Astrocyte (in vitro differentiated cells and primary cell): ENCODE data around the gene DUOXA1. TPM values are rescaled to one million over a fixed set of nuclear protein-coding genes. Genes with fewer than 3 reads are reported as not detected.
"Not testable (repeated sequence)": the region's sequence is repeated elsewhere in the genome, so short reads cannot be mapped to it uniquely, and the experiment has no call there.

Experiments used
- DNase-seq: peaks from one replicate; pipeline ENCODE4 v3.0.0-alpha.2; 2010; ENCODE audit warnings: low read depth
- FAIRE-seq: peaks from 2 replicates; lab custom pipeline; 2011; peaks lifted over from hg19 to GRCh38; lab: Jason Lieb, UNC
- H2AFZ ChIP-seq: 2 replicates; pipeline ENCODE4 v1.6.0; 2012; ENCODE audit warnings: low read depth, low read length, inconsistent platforms
- H3K27ac ChIP-seq: 2 replicates; pipeline ENCODE4 v1.5.1; 2011; ENCODE audit warnings: low read depth, low read length, inconsistent platforms
- H3K27me3 ChIP-seq: 2 replicates; pipeline ENCODE4 v1.6.0; 2011; ENCODE audit warnings: low read length, inconsistent platforms; ENCODE audit not compliant: insufficient read depth
- H3K36me3 ChIP-seq: 2 replicates; pipeline ENCODE4 v1.5.1; 2011; ENCODE audit warnings: low read length, inconsistent platforms; ENCODE audit not compliant: insufficient read depth
- H3K4me1 ChIP-seq: 2 replicates; pipeline ENCODE4 v1.5.1; 2011; ENCODE audit warnings: low read length, inconsistent platforms; ENCODE audit not compliant: insufficient read depth
- H3K4me2 ChIP-seq: 2 replicates; pipeline ENCODE4 v1.6.0; 2012; ENCODE audit warnings: low read length, inconsistent platforms
- H3K4me3 ChIP-seq: 2 replicates; pipeline ENCODE4 v1.5.1; 2011; ENCODE audit warnings: low read depth, mild to moderate bottlenecking, low read length, inconsistent platforms; ENCODE audit not compliant: insufficient read depth
- H3K79me2 ChIP-seq: 2 replicates; pipeline ENCODE4 v1.6.0; 2012; ENCODE audit warnings: mild to moderate bottlenecking, low read length, inconsistent platforms; ENCODE audit not compliant: insufficient read depth
- H3K9ac ChIP-seq: 2 replicates; pipeline ENCODE4 v1.6.0; 2012; ENCODE audit warnings: mild to moderate bottlenecking, low read length, inconsistent platforms
- H3K9me3 ChIP-seq: 2 replicates; pipeline ENCODE4 v1.5.1; 2012; ENCODE audit warnings: low read depth, mild to moderate bottlenecking, low read length, inconsistent platforms; ENCODE audit not compliant: insufficient read depth
- H4K20me1 ChIP-seq: 2 replicates; pipeline ENCODE4 v1.6.0; 2012; ENCODE audit warnings: low read length, inconsistent platforms; ENCODE audit not compliant: insufficient read depth
- H3K27ac Mint-ChIP-seq: one replicate; pipeline ENCODE4 v1.8.0; 2021; ENCODE audit warnings: mild to moderate bottlenecking, mixed read lengths; ENCODE audit not compliant: unreplicated experiment
- H3K27me3 Mint-ChIP-seq: one replicate; pipeline ENCODE4 v1.8.0; 2021; ENCODE audit warnings: low read depth, mixed read lengths; ENCODE audit not compliant: unreplicated experiment
- H3K36me3 Mint-ChIP-seq: one replicate; pipeline ENCODE4 v1.8.0; 2021; ENCODE audit warnings: low read depth, mixed read lengths; ENCODE audit not compliant: unreplicated experiment
- H3K4me1 Mint-ChIP-seq: one replicate; pipeline ENCODE4 v1.8.0; 2021; ENCODE audit warnings: low read depth, mixed read lengths; ENCODE audit not compliant: unreplicated experiment
- H3K4me3 Mint-ChIP-seq: one replicate; pipeline ENCODE4 v1.8.0; 2021; ENCODE audit warnings: mild to moderate bottlenecking, moderate library complexity, mixed read lengths; ENCODE audit not compliant: unreplicated experiment
- H3K9me3 Mint-ChIP-seq: one replicate; pipeline ENCODE4 v1.8.0; 2021; ENCODE audit warnings: mild to moderate bottlenecking, mixed read lengths; ENCODE audit not compliant: unreplicated experiment
- EZH2 ChIP-seq: IDR thresholded peaks from 2 replicates; pipeline ENCODE4 v1.6.1; 2012; ENCODE audit warnings: mild to moderate bottlenecking, low read length, inconsistent platforms; ENCODE audit not compliant: insufficient read depth
- total RNA-seq: library from RNA; stranded (reverse); gene quantifications from 2 replicates; pipeline ENCODE4 v1.2.1, GENCODE V29; 2021
- TF ChIP-seq, protein P1 (sequence below): IDR thresholded peaks from 2 replicates; pipeline ENCODE4 v1.5.1; 2011; ENCODE audit warnings: low read depth, mild to moderate bottlenecking, inconsistent platforms, low read length, moderate library complexity; ENCODE audit not compliant: insufficient read depth

Gene DUOXA1
- total RNA-seq, 1 donor from 2014 or later, result 0.66 TPM

DNA sequence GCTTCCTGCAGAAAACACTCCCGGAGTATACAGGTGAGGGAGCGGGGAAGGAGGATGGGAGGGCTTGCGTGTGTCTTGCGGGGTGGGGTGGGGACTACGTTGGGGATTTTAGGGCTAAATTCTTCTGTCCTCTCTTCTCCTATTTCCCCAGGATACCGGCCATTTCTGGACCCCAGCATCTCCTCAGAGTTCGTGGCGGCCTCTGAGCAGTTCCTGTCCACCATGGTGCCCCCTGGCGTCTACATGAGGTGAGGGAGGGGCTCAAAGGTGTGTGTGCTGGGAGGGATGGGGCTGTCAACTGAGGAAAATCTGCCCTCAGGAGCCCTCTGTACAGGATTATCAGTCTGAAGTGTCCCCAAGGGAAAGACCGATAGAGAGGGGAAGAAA, 6.7 kb upstream of the DUOXA1 start:
- H3K4me3 Mint-ChIP-seq, result no peak overlapping the region
- H2AFZ ChIP-seq, result no peak overlapping the region
- no peak overlapping the region for H3K27ac Mint-ChIP-seq
- no peak overlapping the region for H3K4me3 ChIP-seq
- no peaks in the 10 kb centered on the region for H3K36me3 ChIP-seq
- peaks cover 36% of the 10 kb centered on the region for H3K27me3 ChIP-seq
- no peaks in the 10 kb centered on the region for H4K20me1 ChIP-seq
- no peaks in the 10 kb centered on the region for H3K9me3 ChIP-seq
- peaks cover 3% of the 10 kb centered on the region for H3K9me3 Mint-ChIP-seq
- H3K79me2 ChIP-seq, result no peaks in the 10 kb centered on the region
- H3K9ac ChIP-seq, result no peak overlapping the region
- H3K4me1 ChIP-seq, result no peaks in the 10 kb centered on the region
- no peaks in the 10 kb centered on the region for H3K4me1 Mint-ChIP-seq
- TF ChIP-seq, protein P1, sequence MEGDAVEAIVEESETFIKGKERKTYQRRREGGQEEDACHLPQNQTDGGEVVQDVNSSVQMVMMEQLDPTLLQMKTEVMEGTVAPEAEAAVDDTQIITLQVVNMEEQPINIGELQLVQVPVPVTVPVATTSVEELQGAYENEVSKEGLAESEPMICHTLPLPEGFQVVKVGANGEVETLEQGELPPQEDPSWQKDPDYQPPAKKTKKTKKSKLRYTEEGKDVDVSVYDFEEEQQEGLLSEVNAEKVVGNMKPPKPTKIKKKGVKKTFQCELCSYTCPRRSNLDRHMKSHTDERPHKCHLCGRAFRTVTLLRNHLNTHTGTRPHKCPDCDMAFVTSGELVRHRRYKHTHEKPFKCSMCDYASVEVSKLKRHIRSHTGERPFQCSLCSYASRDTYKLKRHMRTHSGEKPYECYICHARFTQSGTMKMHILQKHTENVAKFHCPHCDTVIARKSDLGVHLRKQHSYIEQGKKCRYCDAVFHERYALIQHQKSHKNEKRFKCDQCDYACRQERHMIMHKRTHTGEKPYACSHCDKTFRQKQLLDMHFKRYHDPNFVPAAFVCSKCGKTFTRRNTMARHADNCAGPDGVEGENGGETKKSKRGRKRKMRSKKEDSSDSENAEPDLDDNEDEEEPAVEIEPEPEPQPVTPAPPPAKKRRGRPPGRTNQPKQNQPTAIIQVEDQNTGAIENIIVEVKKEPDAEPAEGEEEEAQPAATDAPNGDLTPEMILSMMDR, result no peak
- TF ChIP-seq EZH2, result no peak
- no peak overlapping the region for H3K27ac ChIP-seq
- H3K4me2 ChIP-seq, result no peak overlapping the region
- no peak for FAIRE-seq
- H3K27me3 Mint-ChIP-seq, result peaks cover 58% of the 10 kb centered on the region
- DNase-seq, result no peak
- no peaks in the 10 kb centered on the region for H3K36me3 Mint-ChIP-seq

DNA sequence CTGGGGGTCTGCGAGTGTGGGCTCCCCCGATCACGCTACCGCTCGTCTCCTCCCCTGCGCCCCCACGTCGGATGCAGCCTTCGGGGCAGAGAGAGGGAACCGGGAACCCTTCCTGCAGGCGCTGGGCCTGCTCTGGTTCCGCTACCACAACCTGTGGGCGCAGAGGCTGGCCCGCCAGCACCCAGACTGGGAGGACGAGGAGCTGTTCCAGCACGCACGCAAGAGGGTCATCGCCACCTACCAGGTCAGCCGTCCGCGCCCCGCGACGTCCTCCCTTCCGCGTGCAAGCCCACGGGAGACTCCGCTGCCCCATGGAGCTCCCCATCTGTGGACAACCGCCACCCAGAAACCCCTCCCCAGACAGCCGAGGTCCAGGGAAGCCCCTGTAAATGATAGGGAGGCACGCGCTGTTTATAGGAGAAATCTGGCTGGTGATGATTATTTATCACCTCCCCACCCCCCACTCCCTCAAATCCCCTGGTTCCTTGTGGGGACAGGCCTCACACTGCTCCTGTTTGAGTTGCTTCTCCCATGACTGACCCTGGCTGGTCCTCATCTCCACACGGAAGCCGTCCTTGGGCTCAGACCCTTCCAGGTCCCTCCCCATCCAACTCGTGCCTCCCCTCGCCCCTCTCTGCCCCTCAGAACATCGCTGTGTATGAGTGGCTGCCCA, 6.2 kb upstream of the DUOXA1 start:
- not testable (repeated sequence) for H4K20me1 ChIP-seq, FAIRE-seq, H3K4me1 Mint-ChIP-seq, H3K9ac ChIP-seq, H2AFZ ChIP-seq, H3K9me3 ChIP-seq, H3K36me3 Mint-ChIP-seq, H3K9me3 Mint-ChIP-seq, H3K4me3 ChIP-seq, H3K79me2 ChIP-seq, H3K4me2 ChIP-seq, DNase-seq, H3K27ac Mint-ChIP-seq, H3K27ac ChIP-seq, H3K4me3 Mint-ChIP-seq, H3K4me1 ChIP-seq, H3K36me3 ChIP-seq
- peaks cover 61% of the 10 kb centered on the region for H3K27me3 Mint-ChIP-seq
- peaks cover 39% of the 10 kb centered on the region for H3K27me3 ChIP-seq
- TF ChIP-seq EZH2, result peak; percentile 67

DNA sequence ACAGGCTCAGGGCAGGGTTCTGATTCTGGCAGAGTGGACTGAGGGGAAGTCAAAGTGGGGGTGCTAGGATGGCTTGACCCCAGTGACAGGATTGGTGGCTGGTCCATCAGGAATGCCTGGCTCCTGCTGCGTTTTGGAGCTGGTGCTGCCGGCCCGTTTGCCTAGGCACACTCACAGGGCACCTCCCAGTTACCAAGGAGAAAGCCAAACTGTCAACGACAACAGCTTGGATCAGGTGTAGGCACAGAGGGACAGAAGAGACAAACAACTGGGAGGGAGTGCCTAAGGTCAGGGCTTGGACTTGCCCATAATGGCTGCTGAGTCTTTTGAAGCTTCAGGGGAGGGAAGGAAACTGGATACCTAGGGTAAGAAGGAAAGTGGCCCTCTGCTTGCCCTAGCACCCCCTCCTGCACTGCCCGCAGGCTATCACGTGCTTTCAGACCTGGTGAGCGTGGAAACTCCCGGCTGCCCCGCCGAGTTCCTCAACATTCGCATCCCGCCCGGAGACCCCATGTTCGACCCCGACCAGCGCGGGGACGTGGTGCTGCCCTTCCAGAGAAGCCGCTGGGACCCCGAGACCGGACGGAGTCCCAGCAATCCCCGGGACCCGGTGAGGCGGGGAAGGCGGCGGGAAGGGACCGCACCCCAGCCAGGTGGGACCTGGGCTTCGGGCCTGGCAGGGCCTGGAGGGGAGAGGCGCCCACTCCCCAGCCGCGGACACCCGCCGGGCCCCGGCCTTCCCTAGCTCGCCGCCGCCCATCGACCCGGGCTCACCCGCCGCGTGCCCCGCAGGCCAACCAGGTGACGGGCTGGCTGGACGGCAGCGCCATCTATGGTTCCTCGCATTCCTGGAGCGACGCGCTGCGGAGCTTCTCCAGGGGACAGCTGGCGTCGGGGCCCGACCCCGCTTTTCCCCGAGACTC, 5.3 kb upstream of the DUOXA1 start:
- Histone ChIP-seq H3K27me3 (peaks cover 48% of the 10 kb centered on the region), H3K9ac (no peak overlapping the region), H3K9me3 (no peaks in the 10 kb centered on the region), H2AFZ (no peak overlapping the region), H3K4me2 (no peak overlapping the region), H3K4me3 (no peak overlapping the region), H3K36me3 (no peaks in the 10 kb centered on the region), H3K4me1 (no peaks in the 10 kb centered on the region), H3K27ac (no peak overlapping the region), H4K20me1 (no peaks in the 10 kb centered on the region), H3K79me2 (no peaks in the 10 kb centered on the region)
- H3K27ac Mint-ChIP-seq, result no peak overlapping the region
- H3K4me1 Mint-ChIP-seq, result no peaks in the 10 kb centered on the region
- FAIRE-seq (no peak), DNase-seq (no peak)
- no peaks in the 10 kb centered on the region for H3K36me3 Mint-ChIP-seq
- TF ChIP-seq EZH2, result peak; percentile 77
- TF ChIP-seq, protein P1, result no peak
- no peak overlapping the region for H3K4me3 Mint-ChIP-seq
- H3K27me3 Mint-ChIP-seq, result peaks cover 67% of the 10 kb centered on the region
- H3K9me3 Mint-ChIP-seq, result peaks cover 3% of the 10 kb centered on the region
